GM12878 (cell line): ENCODE measurements around the gene ANKRD44. TPM values are rescaled to one million over a fixed set of nuclear protein-coding genes. Genes with fewer than 3 reads are reported as not detected.

Experiments
- ASH2L ChIP-seq: fragments of 300-600, 200-600 bp; sonication (generic); IDR thresholded peaks from 2 replicates; pipeline ENCODE4 v1.6.1; 2017; ENCODE audit warnings: low read depth, mild to moderate bottlenecking, borderline replicate concordance
- CTCF ChIP-seq, 3 experiments: IDR thresholded peaks in 2 of 3; conservative IDR thresholded peaks in 1 of 3; 2 replicates each; pipeline ENCODE4 v1.5.1; 2011; ENCODE audit warnings: low read depth in 3 of 3, low read length in 3 of 3, mild to moderate bottlenecking in 3 of 3, control low read depth in 2 of 3, moderate library complexity in 2 of 3, inconsistent platforms in 1 of 3, mixed read lengths in 1 of 3; ENCODE audit not compliant: control insufficient read depth in 2 of 3, insufficient read depth in 1 of 3; ENCODE audit errors: extremely low read depth in 1 of 3
- EGR1 ChIP-seq, 2 experiments: IDR thresholded peaks; 1 replicate in 1 of 2; 2 replicates in 1 of 2; pipeline ENCODE4 v1.6.1; 2011 to 2012; ENCODE audit warnings: low read depth in 2 of 2, low read length in 2 of 2, borderline replicate concordance in 1 of 2, mild to moderate bottlenecking in 1 of 2, moderate library complexity in 1 of 2
- MEF2A ChIP-seq: IDR thresholded peaks from 2 replicates; pipeline ENCODE4 v1.6.1; 2011; ENCODE audit warnings: low read depth, mild to moderate bottlenecking, low read length, moderate library complexity; ENCODE audit not compliant: insufficient read depth
- RAD21 ChIP-seq: IDR thresholded peaks from 2 replicates; pipeline ENCODE4 v1.6.1; 2011; ENCODE audit warnings: mild to moderate bottlenecking, low read depth, low read length, moderate library complexity; ENCODE audit not compliant: insufficient read depth
- SRF ChIP-seq, 2 experiments: IDR thresholded peaks; 2 replicates each; pipeline ENCODE4 v1.6.1; 2011; ENCODE audit warnings: low read depth in 2 of 2, low read length in 2 of 2, mild to moderate bottlenecking in 1 of 2, moderate library complexity in 1 of 2
- SUPT20H ChIP-seq: IDR thresholded peaks from 2 replicates; pipeline ENCODE4 v1.6.1; 2011; ENCODE audit warnings: low read depth, mild to moderate bottlenecking, low read length, moderate library complexity, borderline replicate concordance; ENCODE audit not compliant: control insufficient read depth
- ZNF207 ChIP-seq: fragments of 450-650 bp; IDR thresholded peaks from 2 replicates; pipeline ENCODE4 v1.6.1; 2014; ENCODE audit warnings: antibody characterized with exemption, mild to moderate bottlenecking, borderline replicate concordance
- polyA plus RNA-seq, 11 experiments: library from polyadenylated mRNA; depleted of rRNA in 4 of 11; unstranded in 6 of 11; stranded (reverse) in 5 of 11; fragments of >200 nt; fragmentation: Nextera tagmentation in 4 of 11; fragmentation: Illumina TruSeq in 1 of 11; extraction: Ambion mirVana in 4 of 11; extraction: Trizol in 1 of 11; gene quantifications; 1 replicate in 1 of 11; 2 replicates in 10 of 11; pipeline versions ENCODE4 v1.2.1 to v1.2.3, GENCODE V29; 2011 to 2016; ENCODE audit warnings: inconsistent platforms in 2 of 11, missing spikeins in 2 of 11, low read depth in 1 of 11
- total RNA-seq, 4 experiments: library from RNA; depleted of rRNA in 3 of 4; stranded (reverse); fragments of >200 nt in 3 of 4; fragmentation: Illumina TruSeq in 1 of 4; extraction: Trizol in 1 of 4; gene quantifications; 2 replicates each; pipeline versions ENCODE4 v1.2.1 to v1.2.3, GENCODE V29; 2013 to 2021
- TF ChIP-seq, protein P1 (sequence below): IDR thresholded peaks from 2 replicates; pipeline ENCODE4 v1.6.1; 2012; ENCODE audit warnings: improper control_type of control experiment, low read depth, low read length; ENCODE audit not compliant: insufficient replicate concordance
- TF ChIP-seq, protein P2 (sequence below): IDR thresholded peaks from 2 replicates; pipeline ENCODE4 v1.6.1; 2011; ENCODE audit warnings: borderline replicate concordance, low read depth, mild to moderate bottlenecking, moderate library complexity, mixed read lengths, low read length; ENCODE audit not compliant: insufficient read depth; ENCODE audit errors: extremely low read length
- TF ChIP-seq, protein P3 (sequence below): fragments of 450-650 bp; formaldehyde crosslinking; IDR thresholded peaks from 2 replicates; pipeline ENCODE4 v1.4.0; 2020; ENCODE audit warnings: mild to moderate bottlenecking, moderate library complexity

The ANKRD44 gene
- total and polyA plus RNA-seq, 10 of the 15 experiments (the other 5 are each of a cell fraction or from before 2014, with no cell fraction given), result 19.1 to 99.1 (median 59.6) TPM

- TF ChIP-seq MEF2A (no peak), SUPT20H (no peak), ASH2L (no peak), CTCF (IDR thresholded peaks at IDR 0.05 in 2 of 3, conservative IDR thresholded peaks at IDR 0.05 in 1 of 3; ENCODE audit: control insufficient read depth in 2 of 3, extremely low read depth in 1 of 3, insufficient read depth in 1 of 3, low read depth in 3 of 3, low read length in 3 of 3) (no peak), RAD21 (no peak), ZNF207 (no peak), EGR1 (IDR thresholded peaks at IDR 0.05; ENCODE audit: borderline replicate concordance in 1 of 2, low read depth in 2 of 2, low read length in 2 of 2) (no peak), SRF (IDR thresholded peaks at IDR 0.05; ENCODE audit: low read depth in 2 of 2, low read length in 2 of 2) (no peak)
- TF ChIP-seq, protein P1, sequence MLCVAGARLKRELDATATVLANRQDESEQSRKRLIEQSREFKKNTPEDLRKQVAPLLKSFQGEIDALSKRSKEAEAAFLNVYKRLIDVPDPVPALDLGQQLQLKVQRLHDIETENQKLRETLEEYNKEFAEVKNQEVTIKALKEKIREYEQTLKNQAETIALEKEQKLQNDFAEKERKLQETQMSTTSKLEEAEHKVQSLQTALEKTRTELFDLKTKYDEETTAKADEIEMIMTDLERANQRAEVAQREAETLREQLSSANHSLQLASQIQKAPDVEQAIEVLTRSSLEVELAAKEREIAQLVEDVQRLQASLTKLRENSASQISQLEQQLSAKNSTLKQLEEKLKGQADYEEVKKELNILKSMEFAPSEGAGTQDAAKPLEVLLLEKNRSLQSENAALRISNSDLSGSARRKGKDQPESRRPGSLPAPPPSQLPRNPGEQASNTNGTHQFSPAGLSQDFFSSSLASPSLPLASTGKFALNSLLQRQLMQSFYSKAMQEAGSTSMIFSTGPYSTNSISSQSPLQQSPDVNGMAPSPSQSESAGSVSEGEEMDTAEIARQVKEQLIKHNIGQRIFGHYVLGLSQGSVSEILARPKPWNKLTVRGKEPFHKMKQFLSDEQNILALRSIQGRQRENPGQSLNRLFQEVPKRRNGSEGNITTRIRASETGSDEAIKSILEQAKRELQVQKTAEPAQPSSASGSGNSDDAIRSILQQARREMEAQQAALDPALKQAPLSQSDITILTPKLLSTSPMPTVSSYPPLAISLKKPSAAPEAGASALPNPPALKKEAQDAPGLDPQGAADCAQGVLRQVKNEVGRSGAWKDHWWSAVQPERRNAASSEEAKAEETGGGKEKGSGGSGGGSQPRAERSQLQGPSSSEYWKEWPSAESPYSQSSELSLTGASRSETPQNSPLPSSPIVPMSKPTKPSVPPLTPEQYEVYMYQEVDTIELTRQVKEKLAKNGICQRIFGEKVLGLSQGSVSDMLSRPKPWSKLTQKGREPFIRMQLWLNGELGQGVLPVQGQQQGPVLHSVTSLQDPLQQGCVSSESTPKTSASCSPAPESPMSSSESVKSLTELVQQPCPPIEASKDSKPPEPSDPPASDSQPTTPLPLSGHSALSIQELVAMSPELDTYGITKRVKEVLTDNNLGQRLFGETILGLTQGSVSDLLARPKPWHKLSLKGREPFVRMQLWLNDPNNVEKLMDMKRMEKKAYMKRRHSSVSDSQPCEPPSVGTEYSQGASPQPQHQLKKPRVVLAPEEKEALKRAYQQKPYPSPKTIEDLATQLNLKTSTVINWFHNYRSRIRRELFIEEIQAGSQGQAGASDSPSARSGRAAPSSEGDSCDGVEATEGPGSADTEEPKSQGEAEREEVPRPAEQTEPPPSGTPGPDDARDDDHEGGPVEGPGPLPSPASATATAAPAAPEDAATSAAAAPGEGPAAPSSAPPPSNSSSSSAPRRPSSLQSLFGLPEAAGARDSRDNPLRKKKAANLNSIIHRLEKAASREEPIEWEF, result no peak
- TF ChIP-seq, protein P2, sequence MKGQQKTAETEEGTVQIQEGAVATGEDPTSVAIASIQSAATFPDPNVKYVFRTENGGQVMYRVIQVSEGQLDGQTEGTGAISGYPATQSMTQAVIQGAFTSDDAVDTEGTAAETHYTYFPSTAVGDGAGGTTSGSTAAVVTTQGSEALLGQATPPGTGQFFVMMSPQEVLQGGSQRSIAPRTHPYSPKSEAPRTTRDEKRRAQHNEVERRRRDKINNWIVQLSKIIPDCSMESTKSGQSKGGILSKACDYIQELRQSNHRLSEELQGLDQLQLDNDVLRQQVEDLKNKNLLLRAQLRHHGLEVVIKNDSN, result no peak
- TF ChIP-seq, protein P3, sequence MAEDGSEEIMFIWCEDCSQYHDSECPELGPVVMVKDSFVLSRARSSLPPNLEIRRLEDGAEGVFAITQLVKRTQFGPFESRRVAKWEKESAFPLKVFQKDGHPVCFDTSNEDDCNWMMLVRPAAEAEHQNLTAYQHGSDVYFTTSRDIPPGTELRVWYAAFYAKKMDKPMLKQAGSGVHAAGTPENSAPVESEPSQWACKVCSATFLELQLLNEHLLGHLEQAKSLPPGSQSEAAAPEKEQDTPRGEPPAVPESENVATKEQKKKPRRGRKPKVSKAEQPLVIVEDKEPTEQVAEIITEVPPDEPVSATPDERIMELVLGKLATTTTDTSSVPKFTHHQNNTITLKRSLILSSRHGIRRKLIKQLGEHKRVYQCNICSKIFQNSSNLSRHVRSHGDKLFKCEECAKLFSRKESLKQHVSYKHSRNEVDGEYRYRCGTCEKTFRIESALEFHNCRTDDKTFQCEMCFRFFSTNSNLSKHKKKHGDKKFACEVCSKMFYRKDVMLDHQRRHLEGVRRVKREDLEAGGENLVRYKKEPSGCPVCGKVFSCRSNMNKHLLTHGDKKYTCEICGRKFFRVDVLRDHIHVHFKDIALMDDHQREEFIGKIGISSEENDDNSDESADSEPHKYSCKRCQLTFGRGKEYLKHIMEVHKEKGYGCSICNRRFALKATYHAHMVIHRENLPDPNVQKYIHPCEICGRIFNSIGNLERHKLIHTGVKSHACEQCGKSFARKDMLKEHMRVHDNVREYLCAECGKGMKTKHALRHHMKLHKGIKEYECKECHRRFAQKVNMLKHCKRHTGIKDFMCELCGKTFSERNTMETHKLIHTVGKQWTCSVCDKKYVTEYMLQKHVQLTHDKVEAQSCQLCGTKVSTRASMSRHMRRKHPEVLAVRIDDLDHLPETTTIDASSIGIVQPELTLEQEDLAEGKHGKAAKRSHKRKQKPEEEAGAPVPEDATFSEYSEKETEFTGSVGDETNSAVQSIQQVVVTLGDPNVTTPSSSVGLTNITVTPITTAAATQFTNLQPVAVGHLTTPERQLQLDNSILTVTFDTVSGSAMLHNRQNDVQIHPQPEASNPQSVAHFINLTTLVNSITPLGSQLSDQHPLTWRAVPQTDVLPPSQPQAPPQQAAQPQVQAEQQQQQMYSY (CRISPR knock-in tag), result no peak
Observed at GRCh38 chr2:197297772-197298318, 12.7 kb downstream of the ANKRD44 start (continued).
